GM19452 (cell line): ENCODE data around the gene NAA10.
A peak's percentile ranks its signal among the peaks of the same experiment; 100 is the strongest.

ENCODE experiments used
- ATAC-seq: cut with Tn5 transposase; IDR thresholded peaks from one replicate; pipeline ENCODE4 v1.9.1; 2021; ENCODE audit not compliant: unreplicated experiment

Gene NAA10

GRCh38 chrX:153911798-153912197 lies 23.0 kb downstream of the NAA10 start:
- no peak for ATAC-seq

GRCh38 chrX:153910446-153910845 lies 24.4 kb downstream of the NAA10 start:
- ATAC-seq: no peak

- ATAC-seq: no peak
Measured at GRCh38 chrX:153909980-153910360, 24.9 kb downstream of the NAA10 start.

GRCh38 chrX:153909024-153909979 lies 25.5 kb downstream of the NAA10 start:
- no peak for ATAC-seq

- no peak for ATAC-seq
Measured at GRCh38 chrX:153908219-153908860, 26.5 kb downstream of the NAA10 start.

GRCh38 chrX:153907456-153907855 lies 27.4 kb downstream of the NAA10 start:
- ATAC-seq: no peak

GRCh38 chrX:153906126-153906917 lies 28.5 kb downstream of the NAA10 start:
- no peak for ATAC-seq

- no peak for ATAC-seq
Measured at GRCh38 chrX:153905481-153906095, 29.2 kb downstream of the NAA10 start.

GRCh38 chrX:153903991-153904957 lies 30.6 kb downstream of the NAA10 start, which contains the start of gene AVPR2:
Gene AVPR2 (plus strand): TSS chrX:153904673. CDS start chrX:153905146, 473 bp downstream.
- no peak for ATAC-seq

- ATAC-seq: no peak
Measured at GRCh38 chrX:153903238-153903980, 31.4 kb downstream of the NAA10 start.

- ATAC-seq: no peak
Measured at GRCh38 chrX:153902385-153902784, 32.5 kb downstream of the NAA10 start.

- no peak for ATAC-seq
Measured at GRCh38 chrX:153901753-153902140, 33.1 kb downstream of the NAA10 start.

GRCh38 chrX:153900831-153901752 lies 33.7 kb downstream of the NAA10 start:
- peak; percentile 85 for ATAC-seq

- no peak for ATAC-seq
Measured at GRCh38 chrX:153897899-153898298, 36.9 kb downstream of the NAA10 start.

- ATAC-seq: no peak
Measured at GRCh38 chrX:153889123-153889522, 45.7 kb downstream of the NAA10 start.

GRCh38 chrX:153888344-153888743 lies 46.5 kb downstream of the NAA10 start:
- ATAC-seq: no peak

GRCh38 chrX:153887385-153887784 lies 47.5 kb downstream of the NAA10 start:
- ATAC-seq: no peak

- ATAC-seq: no peak
Measured at GRCh38 chrX:153886915-153887314, 47.9 kb downstream of the NAA10 start.
